Gastroesophageal sphincter (tissue), 3 donors: ENCODE results near the gene LMOD1.

Source experiments
- CTCF ChIP-seq, 4 experiments: fragments of 200-600 bp in 2 of 4; fragments of 450-650 bp in 2 of 4; sonication (generic) in 1 of 4; IDR thresholded peaks; one replicate each; pipeline ENCODE4 v1.5.1; 2017 to 2019; ENCODE audit warnings: antibody characterized with exemption in 4 of 4, mild to moderate bottlenecking in 2 of 4, moderate library complexity in 2 of 4
- EP300 ChIP-seq: sonication (generic); formaldehyde crosslinking; IDR thresholded peaks from one replicate; pipeline ENCODE4 v1.6.1; 2017; ENCODE audit warnings: antibody characterized with exemption, mild to moderate bottlenecking
- POLR2A ChIP-seq, 2 donors: fragments of 450-650 bp; IDR thresholded peaks; one replicate each; pipeline ENCODE4 v1.6.1; 2017; ENCODE audit warnings: antibody characterized with exemption in 2 of 2, mild to moderate bottlenecking in 2 of 2, moderate library complexity in 1 of 2
- POLR2AphosphoS5 ChIP-seq: sonication (generic); formaldehyde crosslinking; IDR thresholded peaks from one replicate; pipeline ENCODE4 v1.6.1; 2017; ENCODE audit warnings: antibody characterized with exemption

GRCh38 chr1:201874672-201875071, 71.7 kb downstream of the LMOD1 start:
- TF ChIP-seq CTCF (IDR thresholded peaks at IDR 0.05) = no peak
- no peak for TF ChIP-seq EP300
- no peak for TF ChIP-seq POLR2A (IDR thresholded peaks at IDR 0.05)
- TF ChIP-seq POLR2AphosphoS5 = no peak
